ENCODE results near the gene PPP2R2C. TPM values are rescaled to one million over a fixed set of nuclear protein-coding genes. Genes with fewer than 3 reads are reported as not detected.
A peak's percentile ranks its signal among the peaks of the same experiment; 100 is the strongest.

The PPP2R2C gene
- total RNA-seq, 1 donor from 2014 or later = 0.60 TPM

DNA sequence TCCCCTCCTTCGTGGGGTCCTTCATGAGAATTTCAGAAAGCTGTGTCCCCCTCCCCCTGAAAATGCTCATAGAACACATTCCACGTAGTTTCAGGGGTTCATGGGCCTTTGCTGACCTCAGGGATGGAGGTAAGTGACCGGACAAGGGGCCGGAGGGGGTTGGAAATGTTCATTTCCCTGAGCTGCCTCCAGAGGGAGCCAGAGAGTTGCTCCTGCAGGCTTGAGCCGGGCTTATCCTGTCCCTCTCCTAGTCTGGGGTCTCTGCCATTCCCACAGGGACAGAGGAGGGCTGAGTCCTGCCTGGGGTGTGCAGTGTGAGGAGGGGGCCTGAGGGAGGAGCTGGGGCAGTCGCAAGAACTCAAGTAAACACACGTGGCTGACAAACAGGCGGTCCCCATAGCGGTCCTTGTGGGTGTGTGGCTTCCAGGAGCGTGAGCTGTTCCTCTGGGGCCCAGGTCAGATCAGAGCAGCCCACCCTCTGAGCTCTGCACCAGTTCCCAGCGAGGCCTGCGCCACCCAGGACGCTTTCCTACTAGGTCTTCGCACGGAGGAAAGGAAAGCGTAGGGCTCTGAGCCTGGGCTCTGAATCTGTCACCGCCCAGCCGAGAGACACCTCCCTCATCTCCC, 140.3 kb downstream of the PPP2R2C start:
- DNase-seq (ENCODE audit: low read depth in 2 of 2) = peak; percentile 31 to 57

DNA sequence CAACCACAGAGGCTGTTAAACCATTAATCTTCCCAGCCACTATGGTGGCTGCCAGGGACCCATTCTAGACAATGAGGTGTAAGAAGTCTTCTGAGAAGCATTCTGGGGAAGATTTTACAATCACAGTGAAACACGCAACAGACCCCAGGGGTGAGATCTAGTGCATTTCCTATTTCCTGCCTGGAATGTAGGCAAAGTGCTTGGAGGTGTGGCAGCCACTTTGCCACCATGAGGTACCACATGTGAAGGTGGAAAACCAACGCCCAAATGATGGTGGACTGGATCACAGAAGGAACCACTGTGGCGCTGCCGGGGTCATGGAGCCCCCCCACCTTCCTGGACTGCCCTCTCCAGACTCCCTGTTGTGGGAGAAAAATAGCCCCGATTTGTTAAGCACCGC, 140.9 kb downstream of the PPP2R2C start:
- no peak for DNase-seq (ENCODE audit: low read depth in 2 of 2)

DNA sequence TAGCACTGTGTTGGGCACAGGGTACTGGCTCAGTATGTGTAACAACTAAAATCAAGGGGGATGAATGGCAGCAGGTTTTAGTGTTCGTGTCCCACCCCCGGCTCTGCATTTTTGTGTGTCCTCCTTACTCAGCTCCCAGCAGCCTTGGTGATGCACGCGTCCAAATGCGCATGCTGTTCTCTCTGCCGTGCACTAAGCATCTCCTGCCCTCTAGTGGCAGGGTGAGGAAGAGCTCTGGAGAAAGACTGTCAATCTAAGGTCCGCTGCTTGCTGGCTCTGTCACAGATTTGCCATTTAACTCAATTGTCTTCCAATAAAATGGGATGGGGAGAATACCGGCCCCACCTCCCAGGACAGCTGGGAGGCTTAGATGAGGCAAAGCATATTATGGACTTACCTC, 141.4 kb downstream of the PPP2R2C start:
- DNase-seq (ENCODE audit: low read depth in 2 of 2) = peak; percentile 36 to 45

DNA sequence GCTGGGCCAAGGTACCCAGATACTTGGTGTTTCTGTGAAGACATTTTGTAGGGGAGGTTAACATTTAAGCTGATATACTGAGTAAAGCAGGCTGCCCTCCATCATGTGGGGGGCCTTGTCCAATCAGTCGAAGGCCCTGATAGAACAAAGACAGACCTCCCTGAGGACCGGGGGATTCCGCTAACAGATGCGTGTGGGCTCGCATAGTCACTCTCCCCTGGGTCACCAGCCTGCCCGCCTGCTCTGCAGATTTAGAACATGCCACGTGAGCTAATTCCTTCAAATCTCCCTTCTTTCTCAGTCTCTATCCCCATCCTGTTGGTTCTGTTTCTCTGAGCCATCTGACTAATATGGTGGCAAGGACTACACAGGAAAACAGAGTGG, 142.0 kb downstream of the PPP2R2C start:
- no peak for DNase-seq (ENCODE audit: low read depth in 2 of 2)

DNA sequence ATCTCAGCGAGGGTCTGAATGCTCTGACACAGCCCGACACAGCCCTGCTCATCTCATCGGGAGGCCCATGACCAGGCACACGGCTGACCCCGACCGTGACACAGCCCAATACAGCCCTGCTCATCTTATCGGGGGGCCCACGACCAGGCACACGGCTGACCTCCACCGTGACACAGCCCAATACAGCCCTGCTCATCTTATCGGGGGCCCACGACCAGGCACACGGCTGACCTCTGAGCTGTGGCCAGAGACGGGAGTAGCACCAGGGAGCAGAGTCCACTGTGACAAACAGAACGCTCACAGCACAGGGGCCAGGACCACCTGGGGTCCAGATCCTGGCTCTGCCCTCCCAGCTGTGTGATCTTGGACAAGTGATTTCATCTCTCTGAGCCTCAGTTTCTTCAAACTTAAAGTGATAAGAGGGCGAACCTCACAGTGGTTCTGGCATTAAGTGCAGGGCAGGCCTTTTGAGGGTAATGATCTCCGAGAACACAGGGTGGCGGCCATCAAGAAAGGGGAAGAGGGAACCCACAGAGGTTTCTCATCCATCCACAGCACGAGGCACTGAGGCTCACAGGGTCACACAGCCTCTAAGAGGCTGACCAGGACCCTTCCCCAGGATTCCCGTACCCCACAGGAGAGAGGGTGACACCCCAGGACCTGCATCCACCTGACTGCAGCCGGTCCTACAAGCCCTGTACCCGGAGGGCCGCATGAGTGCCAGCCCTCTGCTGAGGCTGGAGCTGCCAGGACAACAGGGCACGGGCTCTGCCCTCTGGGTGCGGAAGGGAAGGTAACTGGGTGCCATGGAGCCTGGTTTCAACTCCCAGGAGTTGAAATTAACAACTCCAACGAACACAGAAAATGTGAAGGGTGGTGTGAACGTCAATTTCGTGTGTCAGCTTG, 142.7 kb downstream of the PPP2R2C start:
- DNase-seq (ENCODE audit: low read depth in 2 of 2) = no peak

DNA sequence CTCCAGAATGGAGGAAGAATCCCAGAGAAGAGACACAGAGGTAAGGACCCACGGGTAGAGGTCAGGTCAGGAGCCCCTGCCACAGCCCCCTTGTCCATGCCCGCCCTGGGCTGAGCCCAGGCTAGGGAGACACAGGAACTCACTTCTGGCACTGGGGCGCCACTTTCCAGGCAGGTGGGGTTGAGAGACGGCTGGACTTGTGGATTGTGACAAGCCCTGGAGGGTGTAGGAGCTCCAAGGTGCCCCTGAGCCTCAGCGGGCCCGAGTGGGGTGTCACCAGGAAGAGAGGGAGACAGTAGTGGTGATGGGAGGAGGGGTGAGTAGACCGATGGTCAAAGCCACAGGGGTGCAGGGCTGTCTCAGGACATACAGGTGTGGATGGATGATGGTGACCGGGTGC, 143.9 kb downstream of the PPP2R2C start:
- DNase-seq (ENCODE audit: low read depth in 2 of 2) = no peak

DNA sequence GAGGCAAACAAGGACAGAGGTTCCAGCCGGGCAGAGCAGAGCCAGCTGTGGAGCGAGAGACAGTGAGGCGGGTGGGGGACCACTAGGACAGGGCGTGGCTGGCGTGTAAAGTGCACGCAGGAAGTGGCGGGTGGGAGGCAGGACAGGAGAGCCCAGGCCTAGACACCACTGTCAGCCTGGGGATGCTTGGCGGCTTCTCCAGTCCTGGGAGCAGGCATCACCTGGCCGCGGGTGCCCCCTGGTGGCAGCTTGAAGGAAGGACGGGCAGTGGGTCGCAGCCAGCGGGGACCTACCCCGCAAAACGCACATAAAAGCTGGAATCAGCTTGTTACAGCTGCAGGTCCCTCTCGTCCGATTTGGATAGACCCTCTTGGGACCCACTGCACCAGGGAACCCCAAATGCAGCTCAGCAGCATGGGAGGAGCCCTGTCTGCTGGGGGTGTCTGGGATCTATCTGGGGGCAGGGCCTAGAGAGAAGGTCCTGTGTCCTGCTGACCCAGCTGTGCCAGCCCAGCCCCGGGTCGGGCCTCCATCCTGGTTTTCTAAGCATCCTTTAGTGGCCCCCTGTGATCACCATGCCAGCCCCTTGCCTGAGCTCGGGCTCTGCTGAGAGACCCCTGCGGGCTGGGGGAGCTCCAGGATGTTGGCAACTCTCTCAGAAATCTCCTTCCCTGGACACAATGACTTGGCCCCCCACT, 145.0 kb downstream of the PPP2R2C start:
- peak; percentile 72 to 85 for DNase-seq (ENCODE audit: low read depth in 2 of 2)

DNA sequence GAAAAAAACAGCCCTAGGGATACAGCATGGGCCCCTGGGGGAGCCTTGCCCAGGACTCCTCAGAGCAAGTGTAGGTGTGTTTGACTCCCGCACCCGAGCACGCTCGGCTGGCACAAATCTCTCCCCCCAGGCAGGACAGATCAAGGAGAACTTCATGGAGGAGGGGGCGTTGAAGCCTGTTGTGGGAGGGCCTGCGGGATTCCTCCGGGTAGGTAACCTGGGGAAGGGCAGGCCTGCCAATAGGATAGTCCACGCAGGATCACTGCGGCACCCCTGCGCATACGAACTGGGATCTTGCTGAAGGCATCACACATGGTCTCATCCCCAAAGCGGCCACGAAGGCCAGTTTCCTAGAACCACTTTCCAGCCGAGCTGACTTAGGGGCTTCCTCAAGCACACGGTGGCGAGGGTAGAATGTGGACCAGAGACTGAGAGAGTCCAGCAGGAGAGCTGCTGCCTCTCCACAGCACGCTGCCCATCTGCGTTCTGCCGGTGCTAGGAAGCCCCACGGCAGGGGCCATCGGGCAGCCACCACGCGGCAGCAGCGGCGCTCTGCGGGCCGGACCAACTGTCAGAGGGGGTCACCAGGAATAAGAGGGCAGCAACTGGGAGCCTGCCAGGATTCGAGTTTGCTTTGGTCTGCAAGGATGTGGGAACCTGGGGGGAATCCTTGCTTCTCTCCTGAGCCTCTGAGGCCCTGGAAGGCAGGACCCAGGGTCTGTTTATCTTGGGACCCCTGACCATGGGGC, 145.9 kb downstream of the PPP2R2C start:
- no peak for DNase-seq (ENCODE audit: low read depth in 2 of 2)

DNA sequence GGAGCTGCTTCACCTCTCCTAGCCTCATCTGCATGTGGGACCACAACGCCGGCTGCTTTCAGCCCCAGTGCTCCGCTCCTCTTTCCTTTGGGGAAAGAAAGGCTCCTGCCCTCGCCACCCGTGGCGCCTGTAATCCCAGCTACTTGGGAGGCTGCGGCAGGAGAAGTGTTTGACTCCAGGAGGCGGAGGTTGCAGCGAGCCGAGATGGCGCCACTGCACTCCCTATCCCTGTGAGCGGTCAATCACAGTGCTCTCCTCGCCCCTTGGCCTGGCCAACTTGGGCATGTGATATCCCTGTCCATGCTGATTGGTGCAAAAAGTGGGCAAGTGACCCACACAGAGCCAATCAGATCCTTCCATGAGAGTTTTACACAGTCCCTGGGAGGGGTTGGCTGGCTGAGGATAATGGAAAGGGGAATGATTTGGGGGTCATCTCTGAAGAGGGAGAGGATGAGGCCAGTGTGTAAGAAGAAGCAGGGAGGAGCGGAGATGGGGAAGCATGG, 146.6 kb downstream of the PPP2R2C start:
- DNase-seq (ENCODE audit: low read depth in 2 of 2) = no peak

DNA sequence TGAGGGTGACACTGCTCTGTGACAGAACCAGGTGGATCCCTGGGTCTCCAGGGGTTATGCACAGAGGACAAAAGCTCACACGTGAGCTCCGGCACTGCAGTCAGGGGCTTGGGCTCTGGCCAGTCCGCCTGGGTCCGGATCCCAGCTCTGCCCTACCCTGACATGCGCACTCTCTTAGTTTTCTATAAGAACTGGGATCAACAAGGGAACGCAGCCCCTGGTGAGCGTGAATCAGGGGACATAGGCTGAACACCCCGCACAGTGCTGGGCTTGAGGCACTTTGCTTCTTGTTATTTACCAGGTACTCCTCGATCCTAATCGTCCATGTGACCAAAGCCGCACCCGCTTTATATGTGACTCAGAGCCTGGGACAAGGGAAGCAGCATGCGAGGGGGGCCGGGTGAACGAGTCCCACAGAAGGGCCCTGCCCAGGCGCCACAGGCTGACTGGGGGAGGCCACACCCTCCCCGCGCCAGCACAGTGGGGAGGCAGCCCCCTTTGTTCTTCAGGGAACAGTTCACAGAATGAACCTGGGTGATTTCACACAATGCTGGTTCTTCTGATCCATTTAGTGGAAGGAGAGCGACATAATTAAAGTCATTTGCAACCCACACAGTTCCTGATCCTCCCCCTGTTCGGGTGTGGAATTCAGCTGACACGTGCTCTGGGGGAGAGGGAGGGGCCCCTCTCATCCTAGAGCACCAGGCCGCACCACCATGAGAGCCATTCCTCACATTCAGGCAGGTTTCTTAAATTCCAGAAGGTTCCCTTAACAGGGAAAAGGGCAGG, 147.2 kb downstream of the PPP2R2C start:
- DNase-seq (ENCODE audit: low read depth in 2 of 2) = peak; percentile 67 to 94

DNA sequence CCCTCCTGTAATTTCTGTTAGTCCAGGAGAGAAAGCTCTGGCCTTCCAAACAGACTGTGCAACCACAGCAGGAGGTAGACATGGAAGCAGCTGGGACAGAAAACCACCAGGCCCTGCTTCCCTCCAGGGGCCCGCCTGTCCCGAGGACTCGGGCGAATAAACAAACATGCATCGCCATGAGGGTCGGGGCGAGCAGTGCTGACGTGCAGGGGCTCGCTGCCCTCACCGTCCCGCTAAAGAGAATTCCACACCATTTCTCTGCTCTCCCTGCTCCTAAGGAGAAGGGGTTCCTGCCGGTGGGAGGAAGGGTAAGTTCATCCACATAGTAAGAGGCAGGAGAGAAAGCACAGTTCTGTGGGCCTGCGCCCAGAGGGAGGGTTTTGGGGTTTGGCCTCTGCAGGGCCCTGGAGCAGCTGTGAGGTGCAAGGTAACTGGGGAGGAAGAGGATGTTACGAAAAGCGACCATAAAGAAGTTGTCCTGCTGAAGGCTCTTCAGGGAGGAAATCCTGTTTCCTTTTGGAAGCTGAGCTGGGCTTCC, 147.9 kb downstream of the PPP2R2C start:
- DNase-seq (ENCODE audit: low read depth in 2 of 2) = peak in 1 of 2 donors; percentile 75

DNA sequence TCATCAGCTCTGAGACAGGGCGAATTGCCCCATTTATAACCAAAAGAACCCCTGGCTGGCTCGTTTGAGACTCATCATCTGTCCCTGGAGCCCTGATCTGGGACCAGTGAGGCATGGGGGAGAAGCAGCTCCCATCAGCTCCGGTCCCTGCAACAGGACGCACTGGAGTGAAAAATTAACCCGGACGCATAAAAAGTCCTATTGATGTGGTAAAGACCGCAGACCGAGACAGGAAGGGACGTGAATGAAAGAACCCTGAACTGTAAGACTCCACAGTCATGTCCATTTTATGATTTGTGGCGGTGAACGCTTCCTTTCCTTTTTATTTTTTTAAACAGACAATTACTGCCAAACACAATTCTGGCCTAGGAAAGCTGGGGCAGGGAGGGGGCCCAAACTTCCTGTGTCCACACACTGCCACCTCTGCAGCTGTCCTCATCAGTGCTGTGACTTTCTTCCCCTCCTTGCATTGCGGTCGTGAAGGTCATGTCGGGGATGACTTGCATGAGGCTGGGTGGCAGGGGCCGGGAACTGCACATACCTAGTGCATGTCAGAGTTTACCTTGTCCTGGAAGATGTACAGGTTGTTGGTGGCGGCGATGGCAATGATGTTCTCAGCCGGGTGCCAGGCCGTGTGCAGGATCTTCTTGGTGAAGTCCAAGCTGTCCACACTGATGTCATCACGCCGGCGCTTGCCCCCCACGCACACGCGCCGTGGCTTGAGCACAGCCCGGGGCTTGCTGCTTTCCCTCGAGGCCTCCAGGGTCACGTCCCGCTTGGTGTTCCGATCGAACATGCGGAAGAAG, 149.4 kb downstream of the PPP2R2C start:
- peak; percentile 24 to 32 for DNase-seq (ENCODE audit: low read depth in 2 of 2)

DNA sequence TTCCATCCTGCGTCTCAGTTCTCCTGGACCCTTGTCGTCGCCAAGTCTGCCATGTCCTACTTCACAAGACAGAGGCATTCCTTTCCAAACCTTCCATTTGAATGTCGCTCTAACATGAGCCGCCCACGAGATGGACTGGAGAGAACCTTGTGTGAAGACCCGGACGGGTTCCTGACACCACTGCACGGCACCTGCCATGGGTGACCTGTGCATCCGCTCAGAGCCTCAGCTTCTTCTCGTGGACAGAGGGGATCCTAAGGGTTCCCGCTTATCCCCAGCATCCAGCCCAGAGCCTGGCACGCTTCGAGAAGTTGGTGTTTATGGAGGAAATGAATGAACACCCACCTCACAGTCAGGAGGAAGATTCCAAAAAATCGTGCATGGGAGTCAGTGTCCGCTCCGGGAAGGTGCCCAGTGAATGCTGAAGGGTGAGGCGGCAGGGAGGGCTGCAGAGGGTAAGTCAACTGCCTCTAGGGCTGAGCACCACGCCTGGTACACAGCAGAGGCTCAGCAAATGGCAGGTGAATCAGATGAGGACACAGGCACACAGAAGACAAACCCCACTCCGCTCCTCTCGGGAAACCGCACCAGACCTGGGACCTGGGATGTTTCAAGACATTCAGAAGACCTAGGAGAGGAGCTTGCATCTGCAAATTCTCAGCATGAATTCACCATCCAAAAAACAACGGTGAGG, 150.2 kb downstream of the PPP2R2C start:
- no peak for DNase-seq (ENCODE audit: low read depth in 2 of 2)

DNA sequence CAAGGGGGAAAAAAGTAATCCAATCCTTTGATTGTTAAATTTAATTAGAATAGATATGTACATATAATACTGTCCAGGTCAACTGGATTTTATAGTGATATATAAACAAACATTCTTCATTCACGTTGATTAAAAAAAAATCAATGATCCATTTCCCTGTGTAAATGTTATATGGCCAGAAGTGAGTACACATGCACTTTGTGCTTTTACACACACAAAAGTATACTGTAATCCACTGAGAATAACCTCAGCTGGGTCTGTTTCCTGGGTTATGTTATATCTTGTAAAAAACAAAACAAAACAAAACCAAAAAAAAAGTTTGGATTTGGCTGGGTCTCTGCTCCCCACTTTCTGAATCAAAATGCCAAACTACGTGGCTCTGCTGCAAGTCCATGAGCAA, 151.1 kb downstream of the PPP2R2C start:
- no peak for DNase-seq (ENCODE audit: low read depth in 2 of 2)

DNA sequence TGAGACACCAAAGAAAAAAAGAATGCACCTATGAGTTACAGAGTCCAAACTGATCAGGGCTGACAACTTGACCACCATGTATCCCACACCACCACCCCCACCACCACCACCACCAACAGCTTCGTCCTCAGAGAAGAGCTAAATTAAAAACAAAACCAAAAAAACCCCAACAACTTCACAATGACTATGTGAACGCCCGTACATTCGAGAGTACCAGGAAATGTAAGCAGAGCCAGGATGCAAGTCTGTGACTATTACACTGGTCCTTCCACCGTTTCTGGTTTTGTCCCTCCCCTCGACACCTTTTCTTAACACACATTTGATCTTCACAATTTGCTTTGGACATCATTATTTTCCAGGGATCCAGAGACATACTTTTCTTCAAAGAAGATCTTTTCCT, 151.8 kb downstream of the PPP2R2C start:
- DNase-seq (ENCODE audit: low read depth in 2 of 2) = no peak

DNA sequence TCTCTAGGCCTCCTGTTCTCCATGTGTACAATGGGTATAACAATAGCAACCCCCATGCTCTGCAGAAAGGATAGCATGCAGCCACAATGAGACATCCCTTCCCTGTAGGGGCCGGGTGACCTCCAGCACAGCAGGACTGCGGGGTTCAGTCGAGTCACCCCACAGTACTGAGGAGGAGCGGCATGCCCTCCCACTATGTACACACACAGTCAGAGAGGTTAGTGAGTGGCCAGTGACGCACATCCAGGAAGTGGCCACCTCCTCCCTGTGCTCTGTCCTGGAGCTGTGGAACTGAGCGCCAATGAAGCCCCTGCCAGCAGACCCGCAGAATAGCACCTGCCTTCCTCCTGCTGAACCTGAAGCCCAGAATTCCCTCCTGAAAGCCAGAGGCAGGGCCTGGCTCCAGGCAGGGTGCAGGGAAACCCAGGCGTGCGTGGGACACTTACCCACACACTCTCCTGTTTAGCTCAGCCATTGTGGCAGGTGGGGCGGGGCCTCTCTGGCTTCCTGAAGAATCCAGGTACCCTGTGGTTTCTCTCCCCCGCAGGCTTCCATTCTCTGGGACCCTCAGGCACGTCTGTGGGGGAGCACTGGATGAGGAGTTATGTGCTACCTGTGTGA, 152.8 kb downstream of the PPP2R2C start:
- DNase-seq (ENCODE audit: low read depth in 2 of 2) = no peak

DNA sequence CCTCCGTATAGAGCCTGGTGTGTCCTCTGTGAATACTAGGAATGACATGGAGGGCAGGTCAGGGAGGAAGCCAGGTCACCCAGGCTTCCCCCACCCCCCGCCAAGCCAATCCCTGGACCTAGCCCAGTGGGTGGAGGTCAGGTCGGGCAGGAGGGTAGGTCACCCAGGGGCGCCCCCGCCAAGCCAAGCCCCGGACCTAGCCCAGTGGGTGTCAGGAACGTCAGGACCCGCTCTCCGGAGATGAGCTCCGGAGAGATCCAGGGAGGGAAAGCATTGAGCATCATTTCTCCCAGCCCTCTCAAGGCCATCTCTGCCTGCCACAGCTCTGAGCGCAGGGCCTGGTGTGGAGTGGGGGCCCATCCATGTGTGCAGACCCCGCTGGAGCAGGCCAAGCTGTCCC, 154.2 kb downstream of the PPP2R2C start:
- DNase-seq (ENCODE audit: low read depth in 2 of 2) = no peak

DNA sequence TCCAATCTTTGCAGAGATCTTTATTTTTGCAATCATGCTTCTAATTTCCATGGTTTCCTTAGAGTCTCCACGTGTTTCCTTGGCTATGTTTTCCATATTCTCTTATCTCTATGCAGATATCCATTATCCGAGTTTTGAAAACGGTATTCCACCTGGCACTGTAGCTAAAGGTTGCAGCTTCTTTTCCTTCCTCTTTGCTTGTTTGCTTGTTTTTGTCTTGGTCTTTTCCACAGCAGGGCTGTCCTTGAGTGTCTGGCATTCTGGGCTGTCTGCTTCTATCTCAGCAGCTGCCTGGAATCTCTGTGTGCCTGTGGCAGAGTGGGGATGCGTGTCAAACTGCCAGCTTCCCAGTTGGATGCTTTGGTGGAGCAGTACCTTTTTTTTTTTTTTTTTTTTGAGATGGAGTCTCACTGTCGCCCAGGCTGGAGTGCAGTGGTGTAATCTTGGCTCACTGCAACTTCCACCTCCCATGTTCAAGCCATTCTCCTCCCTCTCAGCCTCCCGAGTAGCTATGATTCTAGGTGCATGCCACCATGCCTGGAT, 155.9 kb downstream of the PPP2R2C start:
- DNase-seq (ENCODE audit: low read depth in 2 of 2) = no peak
